ENCODE results near the gene TOX3.

TOX3 gene

GRCh38 chr16:52405441-52405840, 141.5 kb downstream of the TOX3 start:
- DNase-seq (ENCODE audit: low read depth in 2 of 3, low spot score in 1 of 3): no peak

GRCh38 chr16:52404546-52404945, 142.4 kb downstream of the TOX3 start:
- DNase-seq (ENCODE audit: low read depth in 2 of 3, low spot score in 1 of 3): no peak

- no peak for DNase-seq (ENCODE audit: low read depth in 2 of 3, low spot score in 1 of 3)
Measured at GRCh38 chr16:52399116-52399515, 147.8 kb downstream of the TOX3 start.

- no peak for DNase-seq (ENCODE audit: low read depth in 2 of 3, low spot score in 1 of 3)
Measured at GRCh38 chr16:52398491-52398960, 148.4 kb downstream of the TOX3 start.

GRCh38 chr16:52398021-52398420, 148.9 kb downstream of the TOX3 start:
- no peak for DNase-seq (ENCODE audit: low read depth in 2 of 3, low spot score in 1 of 3)

- DNase-seq (ENCODE audit: low read depth in 2 of 3, low spot score in 1 of 3): no peak
Measured at GRCh38 chr16:52393448-52393847, 153.5 kb downstream of the TOX3 start.

GRCh38 chr16:52389045-52389444, 157.9 kb downstream of the TOX3 start:
- no peak for DNase-seq (ENCODE audit: low read depth in 2 of 3, low spot score in 1 of 3)
